Measurements from ENCODE around the gene GUCY1A2.

- TF ChIP-seq EZH2 (IDR thresholded peaks at IDR 0.05; ENCODE audit: insufficient read depth, poor library complexity, severe bottlenecking) (no peak), EZH2phosphoT487 (IDR thresholded peaks at IDR 0.05; ENCODE audit: insufficient read depth, low read depth) (no peak)
Measured at GRCh38 chr11:106998916-106999188, 19.4 kb downstream of the GUCY1A2 start.

All from GM23248 (cell line).